Endometrium (tissue), 2 donors: ENCODE measurements around the gene DISP2.

Experiments used
- FAIRE-seq: peaks from 2 replicates; lab custom pipeline; 2012; peaks lifted over from hg19 to GRCh38; lab: Jason Lieb, UNC
- donor health status: control.
- donor health status: control.

Gene DISP2

GRCh38 chr15:40427188-40427587 is 69.2 kb downstream of the DISP2 start:
- FAIRE-seq, result no peak

GRCh38 chr15:40428185-40428584 is 70.2 kb downstream of the DISP2 start:
- no peak for FAIRE-seq
